Fibroblast of the aortic adventitia (primary cell): ENCODE data around the gene CDON. TPM values are rescaled to one million over a fixed set of nuclear protein-coding genes. Genes with fewer than 3 reads are reported as not detected.

Experiments used
- DNase-seq: peaks from one replicate; pipeline ENCODE4 v3.0.0-alpha.2; 2010; ENCODE audit warnings: low read depth
- H3K4me3 ChIP-seq: 2 replicates; pipeline ENCODE4 v1.5.1; 2011; ENCODE audit warnings: low read depth, mild to moderate bottlenecking, control low read depth, low read length, moderate library complexity
- total RNA-seq: library from RNA; depleted of rRNA; stranded (reverse); fragments of >200 nt; gene quantifications from 2 replicates; pipeline ENCODE4 v1.2.3, GENCODE V29; 2012; ENCODE audit warnings: low replicate concordance
- TF ChIP-seq, protein P1 (sequence below): IDR thresholded peaks from 2 replicates; pipeline ENCODE4 v1.5.1; 2011; ENCODE audit warnings: mild to moderate bottlenecking, low read length, control low read depth, inconsistent platforms; ENCODE audit not compliant: insufficient read depth

CDON gene
- total RNA-seq, 1 donor, result 54.4 TPM

DNA sequence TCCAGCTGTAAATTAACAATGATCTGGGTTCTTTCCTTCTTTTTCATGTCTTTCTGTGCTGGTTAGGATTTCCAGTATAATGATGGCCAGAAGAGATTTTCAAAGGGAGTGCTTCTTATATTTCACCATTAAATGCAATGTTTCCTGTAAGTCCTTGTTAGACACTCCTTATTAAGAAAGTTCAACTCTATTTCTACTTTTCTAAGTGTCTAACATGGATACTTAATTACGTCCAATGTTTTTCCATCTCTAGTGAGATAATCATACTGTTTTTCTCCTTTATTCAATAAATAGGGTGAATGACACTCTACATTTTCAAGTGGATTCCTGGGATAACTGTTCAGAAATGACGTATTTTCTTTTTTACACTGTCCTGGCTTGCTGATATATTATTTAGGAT, 49.8 kb downstream of the CDON start:
- TF ChIP-seq, protein P1, sequence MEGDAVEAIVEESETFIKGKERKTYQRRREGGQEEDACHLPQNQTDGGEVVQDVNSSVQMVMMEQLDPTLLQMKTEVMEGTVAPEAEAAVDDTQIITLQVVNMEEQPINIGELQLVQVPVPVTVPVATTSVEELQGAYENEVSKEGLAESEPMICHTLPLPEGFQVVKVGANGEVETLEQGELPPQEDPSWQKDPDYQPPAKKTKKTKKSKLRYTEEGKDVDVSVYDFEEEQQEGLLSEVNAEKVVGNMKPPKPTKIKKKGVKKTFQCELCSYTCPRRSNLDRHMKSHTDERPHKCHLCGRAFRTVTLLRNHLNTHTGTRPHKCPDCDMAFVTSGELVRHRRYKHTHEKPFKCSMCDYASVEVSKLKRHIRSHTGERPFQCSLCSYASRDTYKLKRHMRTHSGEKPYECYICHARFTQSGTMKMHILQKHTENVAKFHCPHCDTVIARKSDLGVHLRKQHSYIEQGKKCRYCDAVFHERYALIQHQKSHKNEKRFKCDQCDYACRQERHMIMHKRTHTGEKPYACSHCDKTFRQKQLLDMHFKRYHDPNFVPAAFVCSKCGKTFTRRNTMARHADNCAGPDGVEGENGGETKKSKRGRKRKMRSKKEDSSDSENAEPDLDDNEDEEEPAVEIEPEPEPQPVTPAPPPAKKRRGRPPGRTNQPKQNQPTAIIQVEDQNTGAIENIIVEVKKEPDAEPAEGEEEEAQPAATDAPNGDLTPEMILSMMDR, result no peak
- no peak overlapping the region for H3K4me3 ChIP-seq
- no peak for DNase-seq

GRCh38 chr11:126011754-126012153, 50.9 kb downstream of the CDON start:
- no peak overlapping the region for H3K4me3 ChIP-seq
- TF ChIP-seq, protein P1, result no peak
- DNase-seq, result no peak

DNA sequence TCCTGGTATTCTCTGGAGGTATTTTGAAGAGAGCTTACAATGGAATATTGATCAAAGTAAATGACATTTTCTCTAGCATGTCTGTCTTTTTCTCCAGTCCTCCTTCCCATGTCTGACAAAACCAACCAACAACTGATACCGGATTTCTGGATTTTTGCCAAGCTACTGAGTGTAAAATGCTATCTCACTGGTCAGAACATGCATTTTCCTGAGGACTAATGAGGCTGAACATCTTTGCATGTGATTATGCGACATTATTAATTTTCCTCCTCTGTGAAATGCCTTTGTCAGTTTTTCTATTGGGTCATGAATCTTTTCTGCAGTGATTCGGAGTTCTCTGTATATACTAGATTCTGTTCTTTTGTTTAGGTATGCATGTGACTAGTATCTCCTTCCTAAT, 51.4 kb downstream of the CDON start:
- TF ChIP-seq, protein P1, result no peak
- no peak overlapping the region for H3K4me3 ChIP-seq
- no peak for DNase-seq

GRCh38 chr11:126008956-126009355, 53.7 kb downstream of the CDON start:
- no peak overlapping the region for H3K4me3 ChIP-seq
- no peak for DNase-seq
- TF ChIP-seq, protein P1, result no peak

GRCh38 chr11:126007238-126007637, 55.4 kb downstream of the CDON start:
- H3K4me3 ChIP-seq, result no peak overlapping the region
- DNase-seq, result peak; percentile 35
- TF ChIP-seq, protein P1, result no peak

- no peak for DNase-seq
- no peak overlapping the region for H3K4me3 ChIP-seq
- TF ChIP-seq, protein P1, result no peak
These were observed 56.6 kb downstream of the CDON start for GRCh38 chr11:126006068-126006467.

GRCh38 chr11:126002181-126002580, 60.5 kb downstream of the CDON start:
- H3K4me3 ChIP-seq, result no peak overlapping the region
- DNase-seq, result no peak
- TF ChIP-seq, protein P1, result no peak
